Hepatocyte (in vitro differentiated cells): ENCODE measurements around the gene GMEB2. TPM values are rescaled to one million over a fixed set of nuclear protein-coding genes. Genes with fewer than 3 reads are reported as not detected.

Experiments
- DNase-seq: peaks from one replicate; pipeline ENCODE4 v3.0.0-alpha.2; 2016; ENCODE audit warnings: low spot score
- H2AFZ ChIP-seq: fragments of 200-600 bp; sonication (generic); 2 replicates; pipeline ENCODE4 v1.6.0; 2016; ENCODE audit warnings: antibody characterized with exemption, mild to moderate bottlenecking
- H3K27ac ChIP-seq: fragments of 200-600 bp; sonication (generic); 2 replicates; pipeline ENCODE4 v1.5.1; 2016; ENCODE audit warnings: mild to moderate bottlenecking
- H3K27me3 ChIP-seq: fragments of 200-600 bp; sonication (generic); 2 replicates; pipeline ENCODE4 v1.6.1; 2016
- H3K36me3 ChIP-seq: fragments of 200-600 bp; sonication (generic); replicated peaks from 2 replicates; pipeline ENCODE4 v1.5.1; 2016; ENCODE audit warnings: low read depth; ENCODE audit not compliant: insufficient read depth
- H3K4me1 ChIP-seq: fragments of 200-600 bp; sonication (generic); 2 replicates; pipeline ENCODE4 v1.5.1; 2016; ENCODE audit warnings: mild to moderate bottlenecking, moderate library complexity; ENCODE audit not compliant: insufficient read depth
- H3K4me2 ChIP-seq: fragments of 200-600 bp; sonication (generic); 2 replicates; pipeline ENCODE4 v1.6.0; 2016
- H3K4me3 ChIP-seq: fragments of 200-600 bp; sonication (generic); 2 replicates; pipeline ENCODE4 v1.5.1; 2016; ENCODE audit warnings: mild to moderate bottlenecking
- H3K79me2 ChIP-seq: fragments of 200-600 bp; sonication (generic); 2 replicates; pipeline ENCODE4 v1.6.0; 2017; ENCODE audit warnings: mild to moderate bottlenecking
- H3K9me2 ChIP-seq: fragments of 200-600 bp; sonication (generic); replicated peaks from 2 replicates; pipeline ENCODE4 v1.6.0; 2017; ENCODE audit warnings: mild to moderate bottlenecking; ENCODE audit not compliant: insufficient read depth
- H3K9me3 ChIP-seq: fragments of 200-600 bp; sonication (generic); 2 replicates; pipeline ENCODE4 v1.5.1; 2016; ENCODE audit warnings: low read depth, mild to moderate bottlenecking
- H4K20me1 ChIP-seq: fragments of 200-600 bp; sonication (generic); 2 replicates; pipeline ENCODE4 v1.6.0; 2016; ENCODE audit warnings: mild to moderate bottlenecking; ENCODE audit not compliant: insufficient read depth, poor library complexity, severe bottlenecking
- EZH2 ChIP-seq: fragments of 200-600 bp; sonication (generic); IDR thresholded peaks from 2 replicates; pipeline ENCODE4 v1.6.1; 2016; ENCODE audit warnings: antibody characterized with exemption, mild to moderate bottlenecking, borderline replicate concordance
- EZH2phosphoT487 ChIP-seq: fragments of 200-600 bp; sonication (generic); IDR thresholded peaks from one replicate; pipeline ENCODE4 v1.6.1; 2018; ENCODE audit warnings: antibody characterized with exemption, mild to moderate bottlenecking, low read depth, moderate library complexity; ENCODE audit not compliant: unreplicated experiment, severe bottlenecking
- WGBS: methylation state at CpG from one replicate; pipeline ENCODE4 v1.1.6; 2016; ENCODE audit warnings: low lambda C conversion rate; ENCODE audit errors: missing lambda C conversion rate; 5-methylcytosine and 5-hydroxymethylcytosine counted together
- polyA plus RNA-seq: library from polyadenylated mRNA; unstranded; fragments of >200 nt; fragmentation: Nextera tagmentation; extraction: Ambion mirVana; gene quantifications from 2 replicates; pipeline ENCODE4 v1.2.1, GENCODE V29; 2016
- total RNA-seq: library from RNA; depleted of rRNA; stranded (reverse); fragments of >200 nt; gene quantifications from 2 replicates; pipeline ENCODE4 v1.2.3, GENCODE V29; 2014
- TF ChIP-seq, protein P1 (sequence below): fragments of 200-600 bp; sonication (generic); IDR thresholded peaks from 2 replicates; pipeline ENCODE4 v1.5.1; 2016; ENCODE audit warnings: antibody characterized with exemption, mild to moderate bottlenecking; ENCODE audit not compliant: poor library complexity

Gene GMEB2
- total and polyA plus RNA-seq, 2 experiments from 2014 or later, result 8.7 to 10.7 TPM

DNA sequence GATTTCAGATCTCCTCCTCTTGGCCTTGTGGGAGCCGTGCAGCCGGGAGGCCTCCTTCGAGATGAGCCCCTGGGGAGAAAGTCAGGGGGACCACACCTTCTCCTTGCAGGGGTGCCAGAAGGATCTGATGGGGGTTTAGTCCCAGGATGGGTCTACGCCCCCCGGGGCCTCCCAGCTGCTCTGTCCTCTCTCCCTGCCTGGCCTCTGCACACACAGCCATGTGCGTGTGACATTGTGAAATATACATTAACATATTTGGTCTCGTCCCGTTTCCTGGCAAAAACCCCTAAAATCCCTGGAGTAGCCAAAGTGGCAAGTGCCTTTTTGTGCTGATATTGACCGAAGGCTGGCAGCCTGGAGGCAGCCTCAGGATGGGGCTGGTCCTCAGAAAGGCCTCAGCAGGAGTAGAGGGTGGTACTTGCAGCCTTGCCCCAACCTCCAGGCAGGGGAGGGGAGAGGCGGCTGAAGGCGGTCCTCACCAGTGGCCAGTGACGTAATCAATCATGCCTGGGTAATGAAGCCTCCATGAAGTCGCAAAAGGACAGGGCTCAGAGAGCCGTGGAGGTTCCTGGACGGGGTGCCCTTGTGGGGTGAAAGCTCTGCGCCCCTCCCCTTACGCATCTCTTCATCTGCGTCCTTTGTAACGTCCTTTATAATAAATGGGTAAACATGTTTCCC lies 47.7 kb downstream of the GMEB2 start:
- no peak overlapping the region for H3K4me3 ChIP-seq
- H3K9me3 ChIP-seq, result no peaks in the 10 kb centered on the region
- no peak overlapping the region for H3K27ac ChIP-seq
- DNase-seq, result no peak
- TF ChIP-seq EZH2phosphoT487 (no peak), EZH2 (no peak)
- TF ChIP-seq, protein P1, sequence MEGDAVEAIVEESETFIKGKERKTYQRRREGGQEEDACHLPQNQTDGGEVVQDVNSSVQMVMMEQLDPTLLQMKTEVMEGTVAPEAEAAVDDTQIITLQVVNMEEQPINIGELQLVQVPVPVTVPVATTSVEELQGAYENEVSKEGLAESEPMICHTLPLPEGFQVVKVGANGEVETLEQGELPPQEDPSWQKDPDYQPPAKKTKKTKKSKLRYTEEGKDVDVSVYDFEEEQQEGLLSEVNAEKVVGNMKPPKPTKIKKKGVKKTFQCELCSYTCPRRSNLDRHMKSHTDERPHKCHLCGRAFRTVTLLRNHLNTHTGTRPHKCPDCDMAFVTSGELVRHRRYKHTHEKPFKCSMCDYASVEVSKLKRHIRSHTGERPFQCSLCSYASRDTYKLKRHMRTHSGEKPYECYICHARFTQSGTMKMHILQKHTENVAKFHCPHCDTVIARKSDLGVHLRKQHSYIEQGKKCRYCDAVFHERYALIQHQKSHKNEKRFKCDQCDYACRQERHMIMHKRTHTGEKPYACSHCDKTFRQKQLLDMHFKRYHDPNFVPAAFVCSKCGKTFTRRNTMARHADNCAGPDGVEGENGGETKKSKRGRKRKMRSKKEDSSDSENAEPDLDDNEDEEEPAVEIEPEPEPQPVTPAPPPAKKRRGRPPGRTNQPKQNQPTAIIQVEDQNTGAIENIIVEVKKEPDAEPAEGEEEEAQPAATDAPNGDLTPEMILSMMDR, result no peak
- peaks cover 8% of the 10 kb centered on the region for H3K4me1 ChIP-seq
- H3K27me3 ChIP-seq, result no peaks in the 10 kb centered on the region
- H3K4me2 ChIP-seq, result no peak overlapping the region
- no peaks in the 10 kb centered on the region for H3K36me3 ChIP-seq
- H3K9me2 ChIP-seq, result no peaks in the 10 kb centered on the region
- no peaks in the 10 kb centered on the region for H4K20me1 ChIP-seq
- no peaks in the 10 kb centered on the region for H3K79me2 ChIP-seq
- 85% methylated on average over 19 of the region's 19 CpGs for WGBS
- no peak overlapping the region for H2AFZ ChIP-seq

DNA sequence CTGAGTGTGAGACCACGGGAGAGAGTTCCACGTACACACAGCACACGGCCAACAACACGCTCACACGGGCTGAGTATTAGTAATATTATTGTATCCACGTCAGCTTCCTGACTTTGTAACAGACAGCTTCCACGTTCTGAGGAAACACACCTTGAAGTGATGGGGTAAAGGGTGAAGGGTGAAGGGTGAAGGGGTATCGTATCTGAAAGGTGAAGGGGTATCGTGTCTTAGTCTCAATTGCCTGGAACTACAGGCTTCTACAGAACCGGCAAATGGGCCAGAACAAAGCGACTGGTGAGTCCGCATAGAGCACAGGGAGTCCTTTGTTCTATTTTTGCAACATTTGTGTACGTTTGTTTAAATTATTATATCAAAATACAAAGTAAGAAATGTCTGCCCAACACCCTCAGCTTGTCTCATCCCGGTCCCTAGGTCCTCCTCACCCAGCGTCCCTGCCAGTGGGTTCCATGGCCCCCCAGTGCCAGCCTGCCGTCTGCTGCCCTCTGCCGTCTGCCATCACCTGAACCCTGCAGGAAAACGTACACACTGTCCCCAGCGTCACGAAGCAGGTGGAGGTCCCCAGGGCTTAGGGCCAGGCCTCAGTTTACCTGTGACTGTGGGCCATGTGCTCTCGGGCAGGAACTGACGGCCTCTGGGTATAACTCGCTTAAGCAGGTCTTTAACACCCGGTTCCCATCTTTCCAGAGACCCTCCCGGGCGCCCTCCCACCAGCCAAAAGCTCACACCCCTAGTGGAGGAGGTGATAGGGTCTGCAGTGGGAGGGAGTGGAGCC lies 48.5 kb downstream of the GMEB2 start:
- 89% methylated on average over 26 of the region's 26 CpGs for WGBS
- TF ChIP-seq EZH2, result no peak
- TF ChIP-seq, protein P1, result no peak
- TF ChIP-seq EZH2phosphoT487, result no peak
- H3K79me2 ChIP-seq, result peaks cover 3% of the 10 kb centered on the region

GRCh38 chr20:63577317-63577894 lies 49.5 kb downstream of the GMEB2 start:
- H3K27me3 ChIP-seq, result no peaks in the 10 kb centered on the region
- 86% methylated on average over 19 of the region's 19 CpGs for WGBS
- H3K27ac ChIP-seq, result no peak overlapping the region
- H3K9me2 ChIP-seq, result no peaks in the 10 kb centered on the region
- H3K4me2 ChIP-seq, result no peak overlapping the region
- peaks cover 6% of the 10 kb centered on the region for H3K79me2 ChIP-seq
- no peaks in the 10 kb centered on the region for H4K20me1 ChIP-seq
- H3K4me1 ChIP-seq, result peaks cover 14% of the 10 kb centered on the region
- DNase-seq, result no peak
- no peak overlapping the region for H3K4me3 ChIP-seq
- H3K9me3 ChIP-seq, result no peaks in the 10 kb centered on the region
- no peak overlapping the region for H2AFZ ChIP-seq
- no peaks in the 10 kb centered on the region for H3K36me3 ChIP-seq
- TF ChIP-seq EZH2phosphoT487 (no peak), EZH2 (no peak)
- TF ChIP-seq, protein P1, result no peak

More for the DNA sequence above, 48.5 kb downstream of the GMEB2 start:
- DNase-seq, result no peak
- Histone ChIP-seq H3K4me1 (peaks cover 9% of the 10 kb centered on the region), H4K20me1 (no peaks in the 10 kb centered on the region), H3K9me2 (no peaks in the 10 kb centered on the region), H3K27ac (no peak overlapping the region), H2AFZ (no peak overlapping the region), H3K9me3 (no peaks in the 10 kb centered on the region), H3K36me3 (no peaks in the 10 kb centered on the region), H3K27me3 (no peaks in the 10 kb centered on the region), H3K4me2 (no peak overlapping the region), H3K4me3 (no peak overlapping the region)
